Right renal pelvis (tissue), 4 donors: ENCODE results near the gene RGS3. TPM values are rescaled to one million over a fixed set of nuclear protein-coding genes. Genes with fewer than 3 reads are reported as not detected.
"Not testable (repeated sequence)": the region's sequence is repeated elsewhere in the genome, so short reads cannot be mapped to it uniquely, and the experiment has no call there.

ENCODE experiments used
- DNase-seq, 4 donors: peaks; one replicate each; pipeline ENCODE4 v3.0.0-alpha.2; 2013; ENCODE audit warnings: low read depth in 4 of 4, low spot score in 3 of 4, missing footprints in 1 of 4
- polyA plus RNA-seq, 4 donors: library from polyadenylated mRNA; unstranded; fragments of 120-200 nt; gene quantifications; one replicate each; pipeline ENCODE4 v1.2.1, GENCODE V29; 2013; ENCODE audit not compliant: insufficient read length in 4 of 4

Gene RGS3
- polyA plus RNA-seq, result 10 to 100 TPM; 43.4 to 49.3 (median 45.9) TPM

- peak; percentile 35 to 64 (median 54) for DNase-seq
Measured at GRCh38 chr9:113463418-113464285, at the start of gene RGS3. Gene RGS3, plus strand, starts transcription at chr9:113463727. Its CDS starts 76 bp downstream, at chr9:113463803.

DNA sequence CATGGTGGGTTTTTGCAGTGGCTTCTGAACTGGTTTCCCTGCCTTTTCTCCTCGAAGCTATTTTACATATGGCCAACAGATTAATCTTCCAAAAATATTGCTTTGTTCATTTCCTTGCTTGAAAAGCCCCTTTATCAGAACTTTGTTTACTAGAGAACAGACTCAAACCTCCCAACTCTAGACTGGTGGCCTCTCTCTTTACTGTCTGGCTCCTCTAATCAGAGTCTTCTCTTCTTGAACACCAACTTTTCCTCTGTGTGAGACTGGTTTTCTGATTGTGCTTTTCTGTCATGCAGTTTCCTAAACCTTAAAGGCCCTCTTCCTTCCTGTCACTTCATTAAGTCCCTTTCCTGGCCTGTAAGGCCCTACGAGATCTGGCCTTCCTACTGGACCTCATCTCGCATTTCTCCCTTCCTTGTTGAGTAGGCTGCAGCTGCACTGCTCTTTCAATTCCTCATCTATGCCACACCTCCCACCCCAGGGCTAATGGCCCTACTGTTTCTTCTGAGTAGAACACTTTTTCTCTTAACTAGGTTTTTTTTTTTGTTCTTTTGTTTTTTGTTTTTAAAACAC, 47.3 kb upstream of the RGS3 start:
- no peak for DNase-seq

DNA sequence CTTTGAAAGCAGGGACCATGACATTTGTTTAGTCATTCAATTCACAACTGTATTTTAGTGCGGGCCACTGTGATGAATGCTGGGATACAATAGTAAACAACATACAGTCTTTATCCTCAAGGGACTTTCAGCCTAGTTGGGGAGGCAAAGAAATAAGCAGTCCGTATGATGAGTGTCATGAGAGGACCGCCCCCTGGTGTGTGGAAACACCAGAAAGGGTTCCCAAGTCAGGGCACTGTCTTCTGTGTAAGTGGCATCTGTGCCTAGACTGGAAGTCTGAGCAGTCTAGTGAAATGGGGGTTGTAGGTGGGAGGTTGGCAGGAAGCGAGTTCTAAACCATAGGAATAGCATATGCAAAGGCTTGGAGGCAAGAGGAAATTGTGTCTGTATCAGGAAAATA, 46.2 kb upstream of the RGS3 start:
- DNase-seq, result no peak

DNA sequence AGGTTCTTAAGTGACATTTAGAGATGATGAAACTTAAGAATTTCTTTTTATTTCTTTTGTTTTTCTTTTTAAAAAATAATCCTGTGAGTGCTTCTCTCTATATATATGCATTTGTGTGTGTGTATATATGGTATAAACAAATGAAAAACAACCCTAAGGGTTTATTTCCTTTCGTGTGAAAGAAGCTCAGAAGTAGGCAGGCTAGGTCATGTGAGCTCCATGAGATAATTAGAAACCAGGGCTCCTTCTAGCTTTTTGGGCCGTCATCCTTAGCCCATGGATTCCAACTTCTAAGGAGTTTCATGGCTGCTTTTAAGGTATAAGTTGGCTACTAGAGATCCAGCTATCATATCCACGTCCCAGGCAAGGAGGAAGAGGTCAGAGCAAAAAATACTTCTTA, 41.8 kb upstream of the RGS3 start:
- DNase-seq, result no peak

DNA sequence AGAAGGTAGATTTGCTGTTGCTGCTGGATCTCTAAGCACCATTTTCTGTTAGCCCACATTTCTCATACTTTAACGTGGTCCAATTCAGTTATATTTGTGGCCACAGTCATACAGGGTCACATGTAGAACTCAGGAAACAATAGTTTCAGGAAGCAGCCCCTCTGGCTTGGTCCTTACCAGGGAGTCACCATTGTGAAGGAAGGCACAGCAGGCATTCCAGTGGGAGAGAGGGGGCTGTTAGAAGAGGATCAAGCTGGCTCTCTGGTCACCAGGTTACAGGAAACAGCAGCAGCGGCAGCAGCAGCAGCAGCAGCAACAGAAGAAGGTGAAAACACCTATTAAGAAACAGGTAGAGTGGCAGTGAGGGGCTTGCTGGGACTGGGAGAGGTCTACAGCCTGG, 38.5 kb upstream of the RGS3 start:
- no peak for DNase-seq

DNA sequence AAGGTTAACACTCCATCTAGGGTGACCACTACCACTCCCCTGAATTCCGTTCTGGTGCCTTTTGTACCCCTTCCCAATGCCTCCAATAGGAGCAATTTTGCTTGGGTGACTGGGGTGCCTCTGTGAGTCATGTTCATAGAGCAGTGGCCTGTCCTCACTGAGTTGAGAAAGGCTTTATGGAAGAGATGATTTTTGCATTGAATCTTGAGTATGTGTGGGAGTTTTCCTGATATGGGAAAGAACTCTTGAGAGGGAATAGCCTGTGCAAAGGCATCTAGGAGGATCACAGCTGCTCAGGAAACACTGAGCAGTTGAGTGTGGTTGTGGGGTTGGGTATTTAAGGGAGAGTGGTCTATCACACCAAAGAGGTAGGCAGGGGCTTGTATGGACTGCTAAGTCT, 36.8 kb upstream of the RGS3 start:
- no peak for DNase-seq

DNA sequence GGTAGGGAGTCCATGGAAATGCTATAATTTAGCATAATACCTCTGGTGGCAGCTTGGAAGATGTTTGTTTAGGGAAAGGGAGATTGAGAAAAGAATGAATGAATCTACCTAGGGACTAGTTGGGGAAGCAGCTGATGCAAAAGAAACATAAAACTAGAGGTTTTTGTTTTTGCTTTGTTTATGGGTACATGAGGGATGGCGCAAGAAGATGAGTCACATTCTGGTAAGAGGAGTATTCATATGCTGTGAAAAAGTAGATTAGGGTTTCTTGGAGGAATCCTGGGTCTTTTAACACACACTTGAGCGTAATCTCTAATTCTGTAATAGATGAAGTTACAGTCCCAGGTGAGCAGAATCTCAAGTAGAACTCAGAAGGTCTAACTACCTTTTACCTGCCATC, 35.9 kb upstream of the RGS3 start:
- no peak for DNase-seq

GRCh38 chr9:113428062-113428615, 35.4 kb upstream of the RGS3 start:
- DNase-seq, result no peak

- DNase-seq, result no peak
Measured at GRCh38 chr9:113431191-113431590, 32.3 kb upstream of the RGS3 start.

- no peak for DNase-seq
Measured at GRCh38 chr9:113436728-113437515, 26.6 kb upstream of the RGS3 start.

DNA sequence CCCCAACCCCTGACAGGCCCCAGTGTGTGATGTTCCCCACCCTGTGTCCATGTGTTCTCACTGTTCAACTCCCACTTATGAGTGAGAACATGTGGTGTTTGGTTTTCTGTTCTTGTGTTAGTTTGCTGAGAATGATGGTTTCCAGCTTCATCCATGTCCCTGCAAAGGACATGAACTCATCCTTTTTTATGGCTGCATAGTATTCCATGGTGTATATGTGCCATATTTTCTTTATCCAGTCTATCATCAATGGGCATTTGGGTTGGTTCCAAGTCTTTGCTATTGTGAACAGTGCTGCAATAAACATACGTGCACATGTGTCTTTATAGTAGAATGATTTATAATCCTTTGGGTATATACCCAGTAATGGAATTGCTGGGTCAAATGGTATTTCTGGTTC, 25.8 kb upstream of the RGS3 start:
- not testable (repeated sequence) for DNase-seq

- no peak for DNase-seq
Measured at GRCh38 chr9:113444736-113445135, 18.8 kb upstream of the RGS3 start.

DNA sequence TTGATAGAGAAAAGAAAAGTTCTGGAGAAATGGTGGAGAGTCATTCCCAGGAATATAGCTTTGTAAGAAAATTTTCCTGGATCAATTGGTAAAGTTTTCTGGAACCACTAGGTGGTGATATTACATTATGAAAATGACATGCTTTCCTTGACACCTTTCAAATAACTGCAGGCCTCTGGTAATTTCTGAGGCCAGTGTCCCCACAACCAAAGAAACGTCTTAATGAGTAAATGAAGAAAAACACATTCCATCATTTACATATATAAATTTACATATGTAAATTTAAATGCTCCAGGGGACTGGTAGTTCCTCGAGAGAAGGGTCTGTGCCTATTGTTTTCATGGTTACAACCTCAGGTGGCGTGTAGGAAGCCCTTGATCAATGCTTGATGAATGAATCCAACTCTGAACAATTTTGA, 17.2 kb upstream of the RGS3 start:
- peak in 1 of 4 donors; percentile 40 for DNase-seq

GRCh38 chr9:113449376-113449775, 14.2 kb upstream of the RGS3 start:
- DNase-seq, result no peak

DNA sequence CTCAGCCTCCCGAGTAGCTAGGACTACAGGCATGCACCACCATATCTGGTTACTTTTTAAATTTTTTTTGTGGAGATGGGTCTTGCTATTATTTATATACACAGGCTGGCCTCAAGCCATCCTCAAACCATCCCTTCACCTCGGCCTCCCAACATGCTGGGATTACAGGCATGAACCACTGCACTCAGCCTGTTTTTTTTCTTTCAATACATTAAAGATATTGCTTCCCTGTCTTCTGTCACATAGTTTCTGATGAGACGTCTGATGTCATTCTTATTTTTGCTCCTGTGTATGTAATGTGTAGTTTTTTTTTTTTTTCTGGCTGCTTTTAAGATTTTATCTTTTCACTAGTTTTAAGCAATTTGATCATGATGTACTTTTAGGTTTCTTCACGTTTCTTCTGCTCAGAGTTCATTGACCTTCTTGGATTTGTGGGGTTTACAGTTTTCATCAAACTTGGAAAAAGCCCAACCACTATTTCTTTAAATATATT, 11.4 kb upstream of the RGS3 start:
- DNase-seq, result no peak

DNA sequence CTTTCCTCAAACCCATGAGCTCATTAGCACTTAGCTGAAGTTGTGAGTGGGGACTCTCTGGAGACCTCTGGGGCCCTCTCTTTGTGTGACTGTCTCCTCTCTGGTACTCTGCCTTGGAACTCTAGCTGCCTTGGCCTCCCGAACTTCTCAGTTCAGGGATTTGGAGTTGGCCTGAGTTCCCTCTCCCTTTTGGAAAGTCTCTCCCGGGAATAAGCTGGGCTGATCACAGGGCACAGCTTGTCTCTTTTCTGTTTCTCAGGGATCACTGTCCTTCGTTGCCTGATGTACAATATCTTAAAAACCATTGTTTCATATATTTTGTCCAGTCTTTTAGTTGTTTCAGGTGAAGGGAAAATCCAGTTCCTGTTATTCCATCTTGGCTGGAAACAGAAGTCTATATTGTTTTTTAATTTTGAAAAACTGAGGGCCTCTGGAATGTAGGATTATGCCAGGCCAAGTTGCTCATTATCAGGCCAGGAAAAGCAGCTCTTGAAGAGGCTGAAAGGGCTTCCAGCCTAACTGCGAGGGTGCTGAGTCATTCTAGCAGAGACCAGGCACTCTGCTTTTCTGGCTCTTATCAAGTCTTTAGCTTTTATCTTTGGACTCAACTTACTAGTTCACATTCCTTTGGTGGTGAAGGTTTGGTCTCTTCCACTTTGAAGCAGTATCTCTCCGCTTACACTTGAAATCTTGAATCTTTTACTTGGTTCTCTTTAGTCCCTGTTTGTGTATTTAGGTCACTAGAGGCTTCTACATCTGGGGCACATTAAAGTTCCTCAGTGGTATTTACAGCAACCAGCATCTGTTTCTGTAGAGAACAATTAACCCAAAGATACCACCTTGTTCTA, 8.4 kb upstream of the RGS3 start:
- no peak for DNase-seq

GRCh38 chr9:113456235-113456634, 7.3 kb upstream of the RGS3 start:
- DNase-seq, result no peak

- no peak for DNase-seq
Measured at GRCh38 chr9:113461285-113461684, 2.2 kb upstream of the RGS3 start.

DNA sequence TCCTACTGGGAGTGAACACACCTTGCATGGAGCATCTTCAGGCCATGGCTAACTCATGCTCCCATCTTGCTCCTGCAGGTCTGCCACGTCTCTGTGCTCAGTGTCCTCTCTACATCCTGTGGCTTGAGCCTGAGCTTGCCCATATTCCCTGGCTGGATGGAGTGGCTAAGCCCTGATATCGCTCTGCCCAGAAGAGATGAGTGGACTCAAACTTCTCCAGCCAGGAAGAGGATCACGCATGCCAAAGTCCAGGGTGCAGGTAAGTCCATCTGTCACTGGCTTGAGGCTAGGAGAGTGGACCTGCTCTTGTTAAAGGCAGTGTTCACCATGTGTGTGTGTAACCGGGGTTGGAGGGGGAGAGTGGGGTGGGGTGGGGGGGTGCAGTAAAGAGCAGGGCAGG, 1.6 kb upstream of the RGS3 start:
- DNase-seq, result no peak

DNA sequence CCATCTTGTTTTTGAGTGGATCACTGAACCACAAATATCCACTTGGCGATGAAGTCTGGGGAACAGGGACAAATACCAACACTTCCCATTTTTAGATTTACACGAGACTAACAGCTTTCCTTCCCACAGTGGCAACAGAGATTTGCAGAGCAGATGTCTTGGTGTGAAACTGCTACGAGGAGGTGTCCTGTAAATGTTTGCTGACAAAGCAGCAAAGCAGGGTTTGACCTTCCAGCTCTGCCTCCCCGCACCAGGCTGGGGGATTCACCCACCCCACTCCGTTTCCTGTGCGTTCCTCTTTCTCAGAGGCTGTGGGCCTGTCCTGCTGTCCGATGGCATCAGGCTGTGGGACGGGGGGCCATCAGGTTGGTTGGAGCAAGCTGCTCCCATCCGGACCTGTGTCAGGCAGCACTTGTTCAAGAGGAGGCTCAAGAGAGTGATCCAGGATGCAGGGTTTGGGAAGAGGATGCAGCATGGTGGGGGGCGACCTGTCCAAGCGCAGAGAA, 693 bp upstream of the RGS3 start:
- no peak for DNase-seq
